Measurements from ENCODE around the gene PSMB1.

DNA sequence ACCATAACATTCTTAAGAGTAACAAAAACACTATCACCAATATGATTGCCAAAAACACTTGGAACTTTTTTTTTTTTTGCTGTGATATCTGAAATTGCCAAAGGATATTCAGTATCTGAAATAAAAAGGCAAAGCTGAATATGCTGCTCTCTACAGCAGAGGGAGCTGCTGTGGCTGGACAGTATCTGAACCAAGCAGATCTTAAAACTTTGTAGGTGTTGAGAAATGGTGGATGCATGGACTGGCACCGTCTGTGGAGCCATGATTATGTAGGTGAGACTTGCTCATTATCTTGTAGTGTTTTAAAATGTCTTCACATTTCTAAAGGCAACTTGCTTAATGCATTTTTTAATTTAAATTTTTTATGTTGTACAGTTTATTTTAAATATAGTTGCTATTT, 22.1 kb upstream of the PSMB1 start:
- TF ChIP-seq, protein P1, sequence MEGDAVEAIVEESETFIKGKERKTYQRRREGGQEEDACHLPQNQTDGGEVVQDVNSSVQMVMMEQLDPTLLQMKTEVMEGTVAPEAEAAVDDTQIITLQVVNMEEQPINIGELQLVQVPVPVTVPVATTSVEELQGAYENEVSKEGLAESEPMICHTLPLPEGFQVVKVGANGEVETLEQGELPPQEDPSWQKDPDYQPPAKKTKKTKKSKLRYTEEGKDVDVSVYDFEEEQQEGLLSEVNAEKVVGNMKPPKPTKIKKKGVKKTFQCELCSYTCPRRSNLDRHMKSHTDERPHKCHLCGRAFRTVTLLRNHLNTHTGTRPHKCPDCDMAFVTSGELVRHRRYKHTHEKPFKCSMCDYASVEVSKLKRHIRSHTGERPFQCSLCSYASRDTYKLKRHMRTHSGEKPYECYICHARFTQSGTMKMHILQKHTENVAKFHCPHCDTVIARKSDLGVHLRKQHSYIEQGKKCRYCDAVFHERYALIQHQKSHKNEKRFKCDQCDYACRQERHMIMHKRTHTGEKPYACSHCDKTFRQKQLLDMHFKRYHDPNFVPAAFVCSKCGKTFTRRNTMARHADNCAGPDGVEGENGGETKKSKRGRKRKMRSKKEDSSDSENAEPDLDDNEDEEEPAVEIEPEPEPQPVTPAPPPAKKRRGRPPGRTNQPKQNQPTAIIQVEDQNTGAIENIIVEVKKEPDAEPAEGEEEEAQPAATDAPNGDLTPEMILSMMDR (IDR thresholded peaks at IDR 0.05) = peak in 2 of 6 experiments; percentile 11 to 38
- no peak for TF ChIP-seq POLR2A (IDR thresholded peaks at IDR 0.05)
